ENCODE data around the gene STAB2.

STAB2 gene

GRCh38 chr12:103656291-103656690 lies 69.2 kb downstream of the STAB2 start:
- DNase-seq, result no peak

- DNase-seq, result no peak
Measured at GRCh38 chr12:103657331-103657730, 70.3 kb downstream of the STAB2 start.

GRCh38 chr12:103664626-103665025 lies 77.6 kb downstream of the STAB2 start:
- DNase-seq, result no peak

GRCh38 chr12:103665971-103666370 lies 78.9 kb downstream of the STAB2 start:
- no peak for DNase-seq

- DNase-seq, result no peak
Measured at GRCh38 chr12:103667125-103667524, 80.1 kb downstream of the STAB2 start.

- DNase-seq, result no peak
Measured at GRCh38 chr12:103668520-103668919, 81.4 kb downstream of the STAB2 start.

- DNase-seq, result no peak
Measured at GRCh38 chr12:103671367-103671766, 84.3 kb downstream of the STAB2 start.

- DNase-seq, result no peak
Measured at GRCh38 chr12:103672401-103673119, 85.5 kb downstream of the STAB2 start.

- no peak for DNase-seq
Measured at GRCh38 chr12:103673487-103673886, 86.4 kb downstream of the STAB2 start.

GRCh38 chr12:103673891-103674375 lies 86.9 kb downstream of the STAB2 start:
- DNase-seq, result no peak

GRCh38 chr12:103676893-103677292 lies 89.8 kb downstream of the STAB2 start:
- DNase-seq, result no peak

- no peak for DNase-seq
Measured at GRCh38 chr12:103677341-103677740, 90.3 kb downstream of the STAB2 start.

GRCh38 chr12:103677905-103678304 lies 90.8 kb downstream of the STAB2 start:
- DNase-seq, result no peak

GRCh38 chr12:103679421-103680170 lies 92.5 kb downstream of the STAB2 start:
- DNase-seq, result no peak

- DNase-seq, result no peak
Measured at GRCh38 chr12:103680591-103681141, 93.6 kb downstream of the STAB2 start.

GRCh38 chr12:103686026-103686425 lies 99.0 kb downstream of the STAB2 start:
- no peak for DNase-seq

GRCh38 chr12:103687253-103687652 lies 100.2 kb downstream of the STAB2 start:
- DNase-seq, result no peak

GRCh38 chr12:103688376-103689063 lies 101.4 kb downstream of the STAB2 start:
- no peak for DNase-seq

- DNase-seq, result no peak
Measured at GRCh38 chr12:103690426-103690825, 103.4 kb downstream of the STAB2 start.

GRCh38 chr12:103691063-103691462 lies 104.0 kb downstream of the STAB2 start:
- DNase-seq, result no peak

- DNase-seq, result no peak
Measured at GRCh38 chr12:103696101-103696500, 109.0 kb downstream of the STAB2 start.

GRCh38 chr12:103697971-103698751 lies 111.1 kb downstream of the STAB2 start:
- DNase-seq, result no peak
